K562 (cell line): ENCODE measurements around the gene PSMC6. TPM values are rescaled to one million over a fixed set of nuclear protein-coding genes. Genes with fewer than 3 reads are reported as not detected.

Experiments used
- ATAC-seq: fragments of 200-7000 bp; cut with Tn5 transposase; 3 replicates; pipeline ENCODE4 v1.9.1; 2020; ENCODE audit warnings: moderate library complexity
- BruUV-seq: library from RNA; stranded (reverse); fragments of 400-500 nt; replicated peaks from 2 replicates; lab custom pipeline; 2021; lab: Mats Ljungman, UMichigan
- CTCF ChIA-PET: fragments of 300-600 bp; formaldehyde crosslinking; extraction: SDS; loops from one replicate; lab custom pipeline; 2021; ENCODE audit warnings: low intra/inter-chr PET ratio; lab: Yijun Ruan, JAX
- POLR2A ChIA-PET: fragments of 300-600, 350-650 bp; sonication (Branson Sonifier 250); formaldehyde crosslinking; extraction: SDS; loops from one replicate; lab custom pipeline; 2021; ENCODE audit warnings: antibody characterized with exemption, inconsistent platforms; lab: Yijun Ruan, JAX
- DNase-seq, 4 experiments: peaks; one replicate each; pipeline versions ENCODE4 v3.0.0 to v3.0.0-alpha.2; 2011 to 2018; ENCODE audit warnings: low spot score in 3 of 4, mixed read lengths in 3 of 4; ENCODE audit errors: extremely low read depth in 1 of 4
- FAIRE-seq: peaks from 2 replicates; lab custom pipeline; 2011; peaks lifted over from hg19 to GRCh38; lab: Jason Lieb, UNC
- H2AFZ ChIP-seq: 2 replicates; pipeline ENCODE4 v1.6.0; 2011; ENCODE audit warnings: low read depth, low read length, control low read depth, inconsistent platforms
- H3K27ac ChIP-seq: fragments of 200-600 bp; 3 replicates; pipeline ENCODE4 v1.8.0; 2011; ENCODE audit warnings: low read depth, mild to moderate bottlenecking, control low read depth, inconsistent platforms, low read length, moderate library complexity, mixed read lengths; ENCODE audit errors: extremely low read depth
- H3K27me3 ChIP-seq, 2 experiments: fragments of 300-600 bp in 1 of 2; 2 replicates in 1 of 2; 3 replicates in 1 of 2; pipeline versions ENCODE4 v1.6.0 to v1.8.0; 2011; ENCODE audit warnings: inconsistent platforms in 2 of 2, low read length in 2 of 2, mild to moderate bottlenecking in 1 of 2, mixed read lengths in 1 of 2, moderate library complexity in 1 of 2; ENCODE audit not compliant: control insufficient read depth in 2 of 2, insufficient read depth in 2 of 2
- H3K36me3 ChIP-seq: fragments of 300-600 bp; 3 replicates; pipeline ENCODE4 v1.8.0; 2011; ENCODE audit warnings: mild to moderate bottlenecking, low read length, inconsistent platforms; ENCODE audit not compliant: control insufficient read depth, insufficient read depth
- H3K4me1 ChIP-seq, 2 experiments: fragments of 200-600 bp in 1 of 2; replicated peaks in 1 of 2; 2 replicates in 1 of 2; 3 replicates in 1 of 2; pipeline versions ENCODE4 v1.5.1 to v1.8.0; 2011; ENCODE audit warnings: inconsistent platforms in 2 of 2, low read length in 2 of 2, mild to moderate bottlenecking in 1 of 2, mixed read lengths in 1 of 2, moderate library complexity in 1 of 2; ENCODE audit not compliant: control insufficient read depth in 2 of 2, insufficient read depth in 2 of 2
- H3K4me2 ChIP-seq: 2 replicates; pipeline ENCODE4 v1.6.1; 2011; ENCODE audit warnings: low read length, control low read depth, inconsistent platforms, mixed read lengths; ENCODE audit not compliant: insufficient read depth
- H3K4me3 ChIP-seq: fragments of 200-600 bp; sonication (generic), shearing (Covaris generic); 2 replicates; pipeline ENCODE4 v1.5.1; 2016; ENCODE audit warnings: control low read depth, inconsistent platforms
- H3K79me2 ChIP-seq: fragments of 200-600 bp; 3 replicates; pipeline ENCODE4 v1.8.0; 2011; ENCODE audit warnings: low read length, inconsistent platforms; ENCODE audit not compliant: control insufficient read depth, insufficient read depth
- H3K9ac ChIP-seq, 2 experiments: 2 replicates each; pipeline versions ENCODE4 v1.6.0 to v1.6.1; 2011; ENCODE audit warnings: low read depth in 2 of 2, low read length in 2 of 2, control low read depth in 1 of 2, inconsistent platforms in 1 of 2, mild to moderate bottlenecking in 1 of 2, mixed read lengths in 1 of 2; ENCODE audit not compliant: insufficient read depth in 1 of 2
- H3K9me1 ChIP-seq: one replicate; pipeline ENCODE4 v1.6.0; 2011; ENCODE audit warnings: inconsistent platforms, mild to moderate bottlenecking, low read length, moderate library complexity; ENCODE audit not compliant: control insufficient read depth, insufficient read depth
- H3K9me3 ChIP-seq: replicated peaks from 2 replicates; pipeline ENCODE4 v1.5.1; 2011; ENCODE audit warnings: low read depth, low read length, inconsistent platforms; ENCODE audit not compliant: control insufficient read depth, insufficient read depth
- H4K20me1 ChIP-seq: replicated peaks from 2 replicates; pipeline ENCODE4 v1.6.1; 2011; ENCODE audit warnings: low read length, inconsistent platforms, mixed read lengths; ENCODE audit not compliant: control insufficient read depth, insufficient read depth
- C11orf30 ChIP-seq: fragments of 450-650 bp; IDR thresholded peaks from 2 replicates; pipeline ENCODE4 v1.6.1; 2016; ENCODE audit warnings: low read depth, mild to moderate bottlenecking
- CCNT2 ChIP-seq: IDR thresholded peaks from 2 replicates; pipeline ENCODE4 v1.6.1; 2011; ENCODE audit warnings: borderline replicate concordance, low read depth, mild to moderate bottlenecking, moderate library complexity, mixed read lengths, low read length; ENCODE audit not compliant: insufficient read length; ENCODE audit errors: extremely low read depth
- CEBPG ChIP-seq, 3 experiments: fragments of 200-800 bp in 1 of 3; sonication (Bioruptor generic) in 1 of 3; sonication (generic) in 1 of 3; formaldehyde crosslinking in 1 of 3; IDR thresholded peaks in 2 of 3; conservative IDR thresholded peaks in 1 of 3; 2 replicates each; pipeline versions ENCODE4 v1.6.1 to v1.8.0; 2016 to 2022; ENCODE audit warnings: missing compliant biosample characterization in 2 of 3, missing genetic modification characterization in 2 of 3, mild to moderate bottlenecking in 1 of 3, missing genetic modification reagents in 1 of 3
- ERF ChIP-seq: fragments of 450-650 bp; formaldehyde crosslinking; IDR thresholded peaks from 2 replicates; pipeline ENCODE4 v1.4.0; 2020; ENCODE audit warnings: mild to moderate bottlenecking, mixed read lengths
- EWSR1 ChIP-seq: fragments of 450-650 bp; IDR thresholded peaks from 2 replicates; pipeline ENCODE4 v1.6.1; 2018; ENCODE audit warnings: borderline replicate concordance, mild to moderate bottlenecking, low read depth, moderate library complexity; ENCODE audit not compliant: partially characterized antibody
- MAFF ChIP-seq: IDR thresholded peaks from 2 replicates; pipeline ENCODE4 v1.6.1; 2012; ENCODE audit warnings: low read length, improper control_type of control experiment
- MAFG ChIP-seq: fragments of 450-650 bp; conservative IDR thresholded peaks from 2 replicates; pipeline ENCODE4 v1.6.1; 2016; ENCODE audit warnings: missing genetic modification characterization, missing compliant biosample characterization
- MAFK ChIP-seq: IDR thresholded peaks from 2 replicates; pipeline ENCODE4 v1.6.1; 2011; ENCODE audit warnings: low read length, improper control_type of control experiment
- ZNF124 ChIP-seq: sonication (generic); formaldehyde crosslinking; IDR thresholded peaks from 2 replicates; pipeline ENCODE4 v1.8.1; 2022; ENCODE audit warnings: missing genetic modification reagents
- ZNF316 ChIP-seq: fragments of 450-650 bp; IDR thresholded peaks from 2 replicates; pipeline ENCODE4 v1.6.1; 2016
- in situ Hi-C: fragments of 300-500 bp; cut with MboI; formaldehyde crosslinking; loops from 4 replicates; pipeline ENCODE4 v1.15.0; 2018; ENCODE audit warnings: inconsistent platforms, mixed read lengths
- intact Hi-C: fragments of 100-400 bp; cut with micrococcal nuclease; formaldehyde crosslinking; loops from 2 replicates; pipeline ENCODE4 v1.14.2; 2022
- polyA plus RNA-seq, 8 experiments: library from polyadenylated mRNA; depleted of rRNA in 4 of 8; stranded (reverse) in 5 of 8; unstranded in 3 of 8; fragments of >200 nt; fragmentation: Nextera tagmentation in 2 of 8; fragmentation: Illumina TruSeq in 1 of 8; extraction: Ambion mirVana in 2 of 8; extraction: Trizol in 1 of 8; gene quantifications; 2 replicates each; pipeline versions ENCODE4 v1.2.1 to v1.2.3, GENCODE V29; 2011 to 2014; ENCODE audit warnings: inconsistent platforms in 1 of 8, missing spikeins in 1 of 8
- total RNA-seq, 7 experiments: library from RNA; depleted of rRNA in 6 of 7; stranded (reverse); fragments of >200 nt in 6 of 7; fragmentation: Illumina TruSeq in 2 of 7; extraction: Trizol in 2 of 7; gene quantifications; 2 replicates each; pipeline versions ENCODE4 v1.2.1 to v1.2.3, GENCODE V29; 2011 to 2021; ENCODE audit warnings: low replicate concordance in 1 of 7
- TF ChIP-seq, protein P1 (sequence below): fragments of 450-650 bp; IDR thresholded peaks from 2 replicates; pipeline ENCODE4 v1.6.1; 2016; ENCODE audit warnings: low read depth, mild to moderate bottlenecking, moderate library complexity
- TF ChIP-seq, protein P2 (sequence below): IDR thresholded peaks from 2 replicates; pipeline ENCODE4 v1.6.1; 2011; ENCODE audit warnings: borderline replicate concordance, low read depth, mild to moderate bottlenecking, moderate library complexity, low read length; ENCODE audit not compliant: insufficient read depth, poor library complexity, severe bottlenecking

PSMC6 gene
- total and polyA plus RNA-seq, 9 of the 15 experiments (the other 6 are each of a cell fraction or from before 2014, with no cell fraction given) = 91.4 to 224 (median 182) TPM

DNA sequence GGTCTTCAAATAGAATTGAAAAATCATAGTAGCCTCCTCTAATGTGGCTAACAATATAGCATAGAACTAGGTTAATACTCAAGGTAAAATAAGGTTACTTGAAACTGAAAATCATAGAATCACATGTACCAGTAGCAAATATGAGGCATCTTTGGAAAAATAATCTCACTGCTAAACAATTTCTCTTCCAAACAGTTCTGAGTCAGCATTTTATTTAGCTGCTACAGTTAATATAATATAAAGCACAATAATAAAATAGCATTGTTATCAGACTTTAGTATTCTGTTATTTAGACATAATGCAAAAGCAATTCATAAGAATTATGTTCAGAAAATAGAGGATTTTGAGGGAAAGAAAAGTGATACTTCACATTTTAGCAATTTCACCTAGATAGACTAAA lies 46.7 kb upstream of the PSMC6 start:
- no TSS peak for BruUV-seq
- H3K36me3 ChIP-seq = peaks cover 24% of the 10 kb centered on the region; the same call in 2 of the 3 replicates
- CTCF ChIA-PET = no interaction called here
- H4K20me1 ChIP-seq = no peaks in the 10 kb centered on the region
- H3K4me3 ChIP-seq = no peak overlapping the region
- H3K9me3 ChIP-seq = no peaks in the 10 kb centered on the region
- H3K27me3 ChIP-seq = no peaks in the 10 kb centered on the region
- in situ Hi-C loops = loop anchor here (10.0 kb wide), 1 partner anchor 1396 kb away; no protein-coding TSS in a partner anchor
- intact Hi-C loops = no loop called here
- no peak for ATAC-seq
- TF ChIP-seq C11orf30 (peak; percentile 73), CEBPG (CRISPR knock-in tag; IDR thresholded peaks at IDR 0.05) (no peak), CEBPG (tag; conservative IDR thresholded peaks at IDR 0.05 in 1 of 2, IDR thresholded peaks at IDR 0.05 in 1 of 2) (no peak), EWSR1 (no peak), MAFF (peak; percentile 69), CCNT2 (no peak), MAFG (tag) (peak; percentile 42; the same call in 1 of the 2 replicates), ERF (CRISPR knock-in tag) (no peak), ZNF316 (peak; percentile 88), MAFK (peak; percentile 73), ZNF124 (CRISPR knock-in tag) (no peak)
- TF ChIP-seq, protein P1, sequence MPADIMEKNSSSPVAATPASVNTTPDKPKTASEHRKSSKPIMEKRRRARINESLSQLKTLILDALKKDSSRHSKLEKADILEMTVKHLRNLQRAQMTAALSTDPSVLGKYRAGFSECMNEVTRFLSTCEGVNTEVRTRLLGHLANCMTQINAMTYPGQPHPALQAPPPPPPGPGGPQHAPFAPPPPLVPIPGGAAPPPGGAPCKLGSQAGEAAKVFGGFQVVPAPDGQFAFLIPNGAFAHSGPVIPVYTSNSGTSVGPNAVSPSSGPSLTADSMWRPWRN = no peak
- TF ChIP-seq, protein P2, sequence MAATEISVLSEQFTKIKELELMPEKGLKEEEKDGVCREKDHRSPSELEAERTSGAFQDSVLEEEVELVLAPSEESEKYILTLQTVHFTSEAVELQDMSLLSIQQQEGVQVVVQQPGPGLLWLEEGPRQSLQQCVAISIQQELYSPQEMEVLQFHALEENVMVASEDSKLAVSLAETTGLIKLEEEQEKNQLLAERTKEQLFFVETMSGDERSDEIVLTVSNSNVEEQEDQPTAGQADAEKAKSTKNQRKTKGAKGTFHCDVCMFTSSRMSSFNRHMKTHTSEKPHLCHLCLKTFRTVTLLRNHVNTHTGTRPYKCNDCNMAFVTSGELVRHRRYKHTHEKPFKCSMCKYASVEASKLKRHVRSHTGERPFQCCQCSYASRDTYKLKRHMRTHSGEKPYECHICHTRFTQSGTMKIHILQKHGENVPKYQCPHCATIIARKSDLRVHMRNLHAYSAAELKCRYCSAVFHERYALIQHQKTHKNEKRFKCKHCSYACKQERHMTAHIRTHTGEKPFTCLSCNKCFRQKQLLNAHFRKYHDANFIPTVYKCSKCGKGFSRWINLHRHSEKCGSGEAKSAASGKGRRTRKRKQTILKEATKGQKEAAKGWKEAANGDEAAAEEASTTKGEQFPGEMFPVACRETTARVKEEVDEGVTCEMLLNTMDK = no peak
- no peak overlapping the region for H3K27ac ChIP-seq
- POLR2A ChIA-PET = no interaction called here
- no peak overlapping the region for H3K4me2 ChIP-seq
- DNase-seq = no peak
- no peak overlapping the region for H2AFZ ChIP-seq
- H3K79me2 ChIP-seq = no peaks in the 10 kb centered on the region
- no peak overlapping the region for H3K9ac ChIP-seq
- H3K4me1 ChIP-seq = no peaks in the 10 kb centered on the region
- no peaks in the 10 kb centered on the region for H3K9me1 ChIP-seq
- FAIRE-seq = no peak
